SK-N-SH (cell line): ENCODE measurements around the gene AIRE. TPM values are rescaled to one million over a fixed set of nuclear protein-coding genes. Genes with fewer than 3 reads are reported as not detected.

Source experiments
- CTCF ChIA-PET: fragments of 300-600, 350-600 bp; formaldehyde crosslinking; extraction: SDS; loops from one replicate; lab custom pipeline; 2021; lab: Yijun Ruan, JAX
- POLR2A ChIA-PET: fragments of 350-600 bp; sonication (Branson Sonifier 250); formaldehyde crosslinking; extraction: SDS; loops from one replicate; lab custom pipeline; 2020; ENCODE audit warnings: antibody characterized with exemption, inconsistent platforms; lab: Yijun Ruan, JAX
- DNase-seq: peaks from one replicate; pipeline ENCODE4 v3.0.0; 2012
- H2AFZ ChIP-seq: fragments of 200-600 bp; sonication (generic); 2 replicates; pipeline ENCODE4 v1.8.1; 2016; ENCODE audit warnings: antibody characterized with exemption, mild to moderate bottlenecking, low read depth
- H3F3A ChIP-seq: fragments of 200-600 bp; sonication (generic); replicated peaks from 2 replicates; pipeline ENCODE3; 2016; ENCODE audit warnings: antibody characterized with exemption, mild to moderate bottlenecking; ENCODE audit not compliant: insufficient read depth
- H3K27ac ChIP-seq, 2 experiments: fragments of 200-500 bp in 1 of 2; fragments of 200-600 bp in 1 of 2; sonication (Bioruptor generic) in 1 of 2; sonication (generic), shearing (Covaris generic) in 1 of 2; 2 replicates each; pipeline versions ENCODE4 v1.5.1 to v1.6.1; 2014 to 2016; ENCODE audit warnings: low read depth in 2 of 2, inconsistent platforms in 1 of 2, low read length in 1 of 2, mild to moderate bottlenecking in 1 of 2, mixed read lengths in 1 of 2
- H3K27me3 ChIP-seq: fragments of 200-600 bp; sonication (generic), shearing (Covaris generic); 2 replicates; pipeline ENCODE4 v1.6.1; 2016; ENCODE audit warnings: mixed run types; ENCODE audit not compliant: insufficient read depth
- H3K36me3 ChIP-seq, 2 experiments: fragments of 200-500 bp in 1 of 2; fragments of 200-600 bp in 1 of 2; sonication (Bioruptor generic) in 1 of 2; sonication (generic) in 1 of 2; replicated peaks in 1 of 2; 2 replicates each; pipeline versions ENCODE3 to v1.5.1; 2014 to 2016; ENCODE audit warnings: low read length in 1 of 2, mild to moderate bottlenecking in 1 of 2; ENCODE audit not compliant: insufficient read depth in 2 of 2, control insufficient read depth in 1 of 2
- H3K4me1 ChIP-seq, 2 experiments: fragments of 200-500 bp in 1 of 2; fragments of 200-600 bp in 1 of 2; sonication (Bioruptor generic) in 1 of 2; sonication (generic), shearing (Covaris generic) in 1 of 2; 2 replicates each; pipeline versions ENCODE4 v1.5.1 to v1.6.1; 2014 to 2016; ENCODE audit warnings: low read depth in 1 of 2, low read length in 1 of 2, mixed run types in 1 of 2; ENCODE audit not compliant: insufficient read depth in 2 of 2, control insufficient read depth in 1 of 2
- H3K4me2 ChIP-seq: fragments of 200-600 bp; sonication (generic), shearing (Covaris generic); 2 replicates; pipeline ENCODE4 v1.6.1; 2017; ENCODE audit warnings: mixed run types
- H3K4me3 ChIP-seq, 2 experiments: fragments of 200-500 bp in 1 of 2; fragments of 200-600 bp in 1 of 2; sonication (Bioruptor generic) in 1 of 2; sonication (generic), shearing (Covaris generic) in 1 of 2; 2 replicates each; pipeline versions ENCODE4 v1.5.1 to v1.8.1; 2014 to 2016; ENCODE audit warnings: low read depth in 2 of 2, inconsistent platforms in 1 of 2, low read length in 1 of 2, mild to moderate bottlenecking in 1 of 2, mixed read lengths in 1 of 2, moderate library complexity in 1 of 2
- H3K79me2 ChIP-seq: fragments of 200-600 bp; sonication (generic); 2 replicates; pipeline ENCODE4 v1.8.1; 2017; ENCODE audit warnings: mild to moderate bottlenecking; ENCODE audit not compliant: insufficient read depth
- H3K9ac ChIP-seq: fragments of 200-600 bp; sonication (generic); 2 replicates; pipeline ENCODE4 v1.6.1; 2017; ENCODE audit warnings: mixed run types
- H3K9me2 ChIP-seq: fragments of 200-600 bp; sonication (generic); 2 replicates; pipeline ENCODE4 v1.6.1; 2017; ENCODE audit warnings: mixed run types
- H3K9me3 ChIP-seq: fragments of 200-600 bp; sonication (generic); 2 replicates; pipeline ENCODE4 v1.6.1; 2017; ENCODE audit warnings: mixed run types, mild to moderate bottlenecking, moderate library complexity
- H4K20me1 ChIP-seq: fragments of 200-600 bp; sonication (generic); 2 replicates; pipeline ENCODE4 v1.6.1; 2017; ENCODE audit warnings: mild to moderate bottlenecking, mixed run types; ENCODE audit not compliant: insufficient read depth
- EZH2phosphoT487 ChIP-seq: fragments of 200-600 bp; sonication (generic); IDR thresholded peaks from 2 replicates; pipeline ENCODE4 v1.6.1; 2017; ENCODE audit warnings: low read depth, mixed run types, mild to moderate bottlenecking, antibody characterized with exemption, moderate library complexity, borderline replicate concordance
- TCF12 ChIP-seq: IDR thresholded peaks from 2 replicates; pipeline ENCODE4 v1.4.0; 2012
- WGBS: methylation state at CpG from one replicate; pipeline ENCODE4 v1.1.6; 2017; ENCODE audit warnings: low lambda C conversion rate; 5-methylcytosine and 5-hydroxymethylcytosine counted together
- polyA plus RNA-seq, 3 experiments: library from polyadenylated mRNA; depleted of rRNA; stranded (reverse); fragments of >200 nt; gene quantifications; 2 replicates each; pipeline ENCODE4 v1.2.3, GENCODE V29; 2012
- TF ChIP-seq, protein P1 (sequence below): IDR thresholded peaks from 2 replicates; pipeline ENCODE4; 2012
- TF ChIP-seq, protein P2 (sequence below): IDR thresholded peaks from 2 replicates; pipeline ENCODE4 v1.4.0; 2012; ENCODE audit warnings: low read depth, borderline replicate concordance
- TF ChIP-seq, protein P3 (sequence below): IDR thresholded peaks from 2 replicates; pipeline ENCODE4 v1.6.1; 2012; ENCODE audit warnings: mild to moderate bottlenecking, low read depth, low read length, moderate library complexity

The AIRE gene
- polyA plus RNA-seq, 1 of the 3 experiments (the other 2 are of a cell fraction) = not detected

DNA sequence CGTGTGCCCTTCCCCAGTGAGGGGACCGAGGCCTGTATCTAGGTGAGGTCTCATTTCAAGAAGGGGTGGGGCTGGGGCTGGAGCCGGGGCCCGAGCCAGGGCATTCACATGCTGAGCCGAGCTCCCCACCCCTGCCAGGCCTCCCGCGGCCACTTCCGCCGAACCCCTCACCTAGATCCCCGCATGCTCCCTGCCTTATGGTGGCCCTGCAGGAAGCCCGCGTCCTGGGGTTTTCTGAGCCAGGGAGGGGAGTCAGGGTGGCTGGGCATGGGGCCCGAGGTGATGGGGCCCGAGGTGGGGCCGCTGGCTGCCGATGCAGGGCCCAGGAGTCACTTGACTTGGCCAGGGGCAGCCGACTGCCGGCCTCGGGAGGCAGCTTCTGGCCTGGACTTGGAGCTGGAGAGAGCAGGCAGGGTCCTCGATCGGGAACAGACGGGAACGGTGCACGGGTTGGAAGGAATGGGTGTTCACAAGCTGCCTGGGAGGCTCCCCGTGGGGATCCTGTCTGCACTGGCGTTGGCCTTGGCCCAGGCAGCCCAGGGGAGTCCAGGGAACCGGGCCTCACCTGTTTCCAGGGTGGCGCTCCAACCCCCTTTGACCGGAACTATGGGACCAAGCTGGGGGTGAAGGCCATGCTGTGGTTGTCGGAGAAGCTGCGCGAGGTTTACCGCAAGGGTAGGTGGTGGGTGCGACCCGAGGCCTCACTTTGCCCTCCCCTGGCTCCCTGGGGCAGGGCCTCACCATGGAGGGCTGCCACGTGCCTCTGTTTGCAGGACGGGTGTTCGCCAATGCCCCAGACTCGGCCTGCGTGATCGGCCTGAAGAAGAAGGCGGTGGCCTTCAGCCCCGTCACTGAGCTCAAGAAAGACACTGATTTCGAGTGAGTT, 40.0 kb downstream of the AIRE start (continued):
- TF ChIP-seq, protein P1, sequence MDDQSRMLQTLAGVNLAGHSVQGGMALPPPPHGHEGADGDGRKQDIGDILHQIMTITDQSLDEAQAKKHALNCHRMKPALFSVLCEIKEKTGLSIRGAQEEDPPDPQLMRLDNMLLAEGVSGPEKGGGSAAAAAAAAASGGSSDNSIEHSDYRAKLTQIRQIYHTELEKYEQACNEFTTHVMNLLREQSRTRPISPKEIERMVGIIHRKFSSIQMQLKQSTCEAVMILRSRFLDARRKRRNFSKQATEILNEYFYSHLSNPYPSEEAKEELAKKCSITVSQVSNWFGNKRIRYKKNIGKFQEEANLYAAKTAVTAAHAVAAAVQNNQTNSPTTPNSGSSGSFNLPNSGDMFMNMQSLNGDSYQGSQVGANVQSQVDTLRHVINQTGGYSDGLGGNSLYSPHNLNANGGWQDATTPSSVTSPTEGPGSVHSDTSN = no peak
- TF ChIP-seq EZH2phosphoT487 = no peak

DNA sequence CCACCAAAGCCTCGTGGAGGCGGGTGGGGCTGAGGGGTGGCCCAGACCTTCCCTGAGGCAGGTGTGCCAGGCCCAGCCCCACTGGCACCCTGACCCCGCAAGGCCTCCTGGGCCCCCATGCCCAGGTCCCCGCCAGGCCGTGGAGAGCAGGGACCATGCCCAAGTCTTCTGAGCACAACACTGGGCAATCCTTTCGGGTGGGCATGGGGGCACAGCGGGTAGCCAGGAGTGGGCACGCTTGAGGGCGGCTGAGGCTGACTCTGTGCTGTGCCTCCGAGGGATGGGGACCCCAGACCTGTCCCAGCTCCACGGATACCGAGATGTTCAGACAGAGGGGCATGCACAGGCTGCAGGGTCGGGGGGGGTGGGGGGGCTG, 40.6 kb downstream of the AIRE start:
- CTCF ChIA-PET = interaction anchor here (1.1 to 1.6 kb wide), 2 partner anchors 22 to 29 kb away, joined by 3 to 6 read pairs; no protein-coding TSS in a partner anchor
- 100% methylated on average over 2 of the region's 13 CpGs for WGBS

More for the DNA sequence above, 40.6 kb downstream of the AIRE start:
- Histone ChIP-seq H3K4me2 (no peak overlapping the region), H3K9ac (no peak overlapping the region), H3K27ac (no peak overlapping the region), H3K9me2 (no peaks in the 10 kb centered on the region), H3K4me3 (no peak overlapping the region), H3K79me2 (no peaks in the 10 kb centered on the region), H3K4me1 (peaks cover 0 to 11% of the 10 kb centered on the region in 2 experiments; a peak in 1 of 4 replicates), H4K20me1 (no peaks in the 10 kb centered on the region), H3K9me3 (no peaks in the 10 kb centered on the region), H3F3A (no peaks in the 10 kb centered on the region), H3K27me3 (no peaks in the 10 kb centered on the region), H2AFZ (no peak overlapping the region), H3K36me3 (peaks cover 0 to 40% of the 10 kb centered on the region in 2 experiments)
- POLR2A ChIA-PET = no interaction called here
- no peak for DNase-seq
- no peak for TF ChIP-seq TCF12
- TF ChIP-seq, protein P2, sequence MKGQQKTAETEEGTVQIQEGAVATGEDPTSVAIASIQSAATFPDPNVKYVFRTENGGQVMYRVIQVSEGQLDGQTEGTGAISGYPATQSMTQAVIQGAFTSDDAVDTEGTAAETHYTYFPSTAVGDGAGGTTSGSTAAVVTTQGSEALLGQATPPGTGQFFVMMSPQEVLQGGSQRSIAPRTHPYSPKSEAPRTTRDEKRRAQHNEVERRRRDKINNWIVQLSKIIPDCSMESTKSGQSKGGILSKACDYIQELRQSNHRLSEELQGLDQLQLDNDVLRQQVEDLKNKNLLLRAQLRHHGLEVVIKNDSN = no peak
- TF ChIP-seq, protein P3, sequence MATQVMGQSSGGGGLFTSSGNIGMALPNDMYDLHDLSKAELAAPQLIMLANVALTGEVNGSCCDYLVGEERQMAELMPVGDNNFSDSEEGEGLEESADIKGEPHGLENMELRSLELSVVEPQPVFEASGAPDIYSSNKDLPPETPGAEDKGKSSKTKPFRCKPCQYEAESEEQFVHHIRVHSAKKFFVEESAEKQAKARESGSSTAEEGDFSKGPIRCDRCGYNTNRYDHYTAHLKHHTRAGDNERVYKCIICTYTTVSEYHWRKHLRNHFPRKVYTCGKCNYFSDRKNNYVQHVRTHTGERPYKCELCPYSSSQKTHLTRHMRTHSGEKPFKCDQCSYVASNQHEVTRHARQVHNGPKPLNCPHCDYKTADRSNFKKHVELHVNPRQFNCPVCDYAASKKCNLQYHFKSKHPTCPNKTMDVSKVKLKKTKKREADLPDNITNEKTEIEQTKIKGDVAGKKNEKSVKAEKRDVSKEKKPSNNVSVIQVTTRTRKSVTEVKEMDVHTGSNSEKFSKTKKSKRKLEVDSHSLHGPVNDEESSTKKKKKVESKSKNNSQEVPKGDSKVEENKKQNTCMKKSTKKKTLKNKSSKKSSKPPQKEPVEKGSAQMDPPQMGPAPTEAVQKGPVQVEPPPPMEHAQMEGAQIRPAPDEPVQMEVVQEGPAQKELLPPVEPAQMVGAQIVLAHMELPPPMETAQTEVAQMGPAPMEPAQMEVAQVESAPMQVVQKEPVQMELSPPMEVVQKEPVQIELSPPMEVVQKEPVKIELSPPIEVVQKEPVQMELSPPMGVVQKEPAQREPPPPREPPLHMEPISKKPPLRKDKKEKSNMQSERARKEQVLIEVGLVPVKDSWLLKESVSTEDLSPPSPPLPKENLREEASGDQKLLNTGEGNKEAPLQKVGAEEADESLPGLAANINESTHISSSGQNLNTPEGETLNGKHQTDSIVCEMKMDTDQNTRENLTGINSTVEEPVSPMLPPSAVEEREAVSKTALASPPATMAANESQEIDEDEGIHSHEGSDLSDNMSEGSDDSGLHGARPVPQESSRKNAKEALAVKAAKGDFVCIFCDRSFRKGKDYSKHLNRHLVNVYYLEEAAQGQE = no peak
- TF ChIP-seq, protein P1 = no peak
